ENCODE measurements around the gene TTC39B. TPM values are rescaled to one million over a fixed set of nuclear protein-coding genes. Genes with fewer than 3 reads are reported as not detected.

Gene TTC39B
- total RNA-seq, 1 donor from 2014 or later: 30.6 TPM

GRCh38 chr9:15349892-15350761 lies 43.1 kb upstream of the TTC39B start:
- Mint-ChIP-seq H3K27ac (ENCODE audit: unreplicated experiment) (no peak overlapping the region), H3K27me3 (ENCODE audit: low read depth) (no peaks in the 10 kb centered on the region), H3K4me1 (ENCODE audit: low read depth) (peaks cover 12% of the 10 kb centered on the region), H3K4me3 (ENCODE audit: unreplicated experiment) (no peak overlapping the region), H3K9me3 (ENCODE audit: low read depth) (no peaks in the 10 kb centered on the region), H3K36me3 (ENCODE audit: low read depth) (no peaks in the 10 kb centered on the region)
- TF ChIP-seq, protein P1, sequence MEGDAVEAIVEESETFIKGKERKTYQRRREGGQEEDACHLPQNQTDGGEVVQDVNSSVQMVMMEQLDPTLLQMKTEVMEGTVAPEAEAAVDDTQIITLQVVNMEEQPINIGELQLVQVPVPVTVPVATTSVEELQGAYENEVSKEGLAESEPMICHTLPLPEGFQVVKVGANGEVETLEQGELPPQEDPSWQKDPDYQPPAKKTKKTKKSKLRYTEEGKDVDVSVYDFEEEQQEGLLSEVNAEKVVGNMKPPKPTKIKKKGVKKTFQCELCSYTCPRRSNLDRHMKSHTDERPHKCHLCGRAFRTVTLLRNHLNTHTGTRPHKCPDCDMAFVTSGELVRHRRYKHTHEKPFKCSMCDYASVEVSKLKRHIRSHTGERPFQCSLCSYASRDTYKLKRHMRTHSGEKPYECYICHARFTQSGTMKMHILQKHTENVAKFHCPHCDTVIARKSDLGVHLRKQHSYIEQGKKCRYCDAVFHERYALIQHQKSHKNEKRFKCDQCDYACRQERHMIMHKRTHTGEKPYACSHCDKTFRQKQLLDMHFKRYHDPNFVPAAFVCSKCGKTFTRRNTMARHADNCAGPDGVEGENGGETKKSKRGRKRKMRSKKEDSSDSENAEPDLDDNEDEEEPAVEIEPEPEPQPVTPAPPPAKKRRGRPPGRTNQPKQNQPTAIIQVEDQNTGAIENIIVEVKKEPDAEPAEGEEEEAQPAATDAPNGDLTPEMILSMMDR (IDR thresholded peaks at IDR 0.05): no peak
- DNase-seq (ENCODE audit: low spot score): no peak

DNA sequence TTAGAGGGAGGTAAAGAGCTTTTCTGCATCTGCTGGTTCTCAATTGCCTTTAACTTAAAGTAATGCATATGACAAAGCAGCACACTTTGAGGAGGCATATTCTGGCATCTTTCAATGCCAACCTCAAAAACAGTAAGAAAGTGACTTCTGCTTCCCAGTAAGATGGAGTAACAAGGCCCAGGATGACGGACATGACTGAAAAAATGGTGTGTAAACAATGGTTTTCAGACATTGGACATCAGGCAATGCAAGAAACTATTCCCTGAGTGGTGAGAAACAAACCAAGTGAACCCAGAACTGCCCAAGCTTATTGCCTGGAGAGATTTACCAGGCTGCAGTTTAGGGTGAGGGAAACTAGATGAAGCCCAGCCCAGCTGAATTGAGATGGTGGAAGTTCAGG lies 39.8 kb upstream of the TTC39B start:
- TF ChIP-seq, protein P1 (IDR thresholded peaks at IDR 0.05): no peak
- Mint-ChIP-seq H3K4me1 (ENCODE audit: low read depth) (peaks cover 15% of the 10 kb centered on the region), H3K27me3 (ENCODE audit: low read depth) (no peaks in the 10 kb centered on the region), H3K27ac (ENCODE audit: unreplicated experiment) (no peak overlapping the region), H3K36me3 (ENCODE audit: low read depth) (no peaks in the 10 kb centered on the region), H3K4me3 (ENCODE audit: unreplicated experiment) (no peak overlapping the region), H3K9me3 (ENCODE audit: low read depth) (peaks cover 9% of the 10 kb centered on the region)
- no peak for DNase-seq (ENCODE audit: low spot score)

GRCh38 chr9:15344191-15344590 lies 37.2 kb upstream of the TTC39B start:
- Mint-ChIP-seq H3K4me3 (ENCODE audit: unreplicated experiment) (no peak overlapping the region), H3K36me3 (ENCODE audit: low read depth) (no peaks in the 10 kb centered on the region), H3K27ac (ENCODE audit: unreplicated experiment) (no peak overlapping the region), H3K9me3 (ENCODE audit: low read depth) (peaks cover 12% of the 10 kb centered on the region), H3K27me3 (ENCODE audit: low read depth) (no peaks in the 10 kb centered on the region), H3K4me1 (ENCODE audit: low read depth) (peaks cover 9% of the 10 kb centered on the region)
- DNase-seq (ENCODE audit: low spot score): no peak
- TF ChIP-seq, protein P1 (IDR thresholded peaks at IDR 0.05): no peak

- peaks cover 3% of the 10 kb centered on the region for H3K4me1 Mint-ChIP-seq (ENCODE audit: low read depth)
- peaks cover 4% of the 10 kb centered on the region for H3K9me3 Mint-ChIP-seq (ENCODE audit: low read depth)
- H3K27ac Mint-ChIP-seq (ENCODE audit: unreplicated experiment): no peak overlapping the region
- peaks cover 2% of the 10 kb centered on the region for H3K27me3 Mint-ChIP-seq (ENCODE audit: low read depth)
- DNase-seq (ENCODE audit: low spot score): no peak
- no peak overlapping the region for H3K4me3 Mint-ChIP-seq (ENCODE audit: unreplicated experiment)
- TF ChIP-seq, protein P1 (IDR thresholded peaks at IDR 0.05): no peak
- H3K36me3 Mint-ChIP-seq (ENCODE audit: low read depth): no peaks in the 10 kb centered on the region
Measured at GRCh38 chr9:15333376-15333881, 26.4 kb upstream of the TTC39B start.

DNA sequence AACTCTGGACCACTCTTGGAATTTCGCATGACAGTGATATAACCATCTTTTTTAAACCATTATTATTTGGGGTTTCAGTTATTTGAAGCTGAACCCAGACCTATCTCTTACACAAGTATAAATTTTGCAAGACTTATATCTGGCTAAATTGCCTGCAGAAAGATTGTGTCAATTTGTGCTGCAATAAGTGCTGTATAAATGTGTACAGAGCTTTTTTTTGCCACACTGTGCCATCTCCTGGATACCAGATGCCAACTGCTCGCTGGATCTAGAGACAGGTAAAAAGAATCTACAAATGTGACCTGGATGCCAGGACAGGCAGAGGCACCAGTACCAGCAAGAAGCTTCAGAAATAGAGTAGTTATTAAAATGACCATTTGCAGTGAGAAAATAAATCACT lies 25.9 kb upstream of the TTC39B start:
- Mint-ChIP-seq H3K4me3 (ENCODE audit: unreplicated experiment) (no peak overlapping the region), H3K9me3 (ENCODE audit: low read depth) (peaks cover 4% of the 10 kb centered on the region), H3K36me3 (ENCODE audit: low read depth) (no peaks in the 10 kb centered on the region), H3K27ac (ENCODE audit: unreplicated experiment) (no peak overlapping the region), H3K4me1 (ENCODE audit: low read depth) (peaks cover 3% of the 10 kb centered on the region), H3K27me3 (ENCODE audit: low read depth) (peaks cover 2% of the 10 kb centered on the region)
- DNase-seq (ENCODE audit: low spot score): no peak
- TF ChIP-seq, protein P1 (IDR thresholded peaks at IDR 0.05): no peak

Data from chondrocyte (in vitro differentiated cells).